HepG2 (cell line): Measurements from ENCODE around the gene LY6G5B. TPM values are rescaled to one million over a fixed set of nuclear protein-coding genes. Genes with fewer than 3 reads are reported as not detected.
A peak's percentile ranks its signal among the peaks of the same experiment; 100 is the strongest.

Experiments used
- ATRX ChIP-seq: sonication (generic); formaldehyde crosslinking; IDR thresholded peaks from 2 replicates; pipeline ENCODE4 v1.4.0; 2020; ENCODE audit warnings: missing genetic modification reagents, borderline replicate concordance
- HOXD1 ChIP-seq: sonication (generic); formaldehyde crosslinking; IDR thresholded peaks from 2 replicates; pipeline ENCODE4 v1.5.0; 2020; ENCODE audit warnings: missing genetic modification reagents
- IKZF1 ChIP-seq: fragments of 450-650 bp; IDR thresholded peaks from 2 replicates; pipeline ENCODE4 v1.7.1; 2016
- ISX ChIP-seq: sonication (generic); formaldehyde crosslinking; conservative IDR thresholded peaks from 2 replicates; pipeline ENCODE4 v1.5.0; 2020; ENCODE audit warnings: missing genetic modification reagents
- JARID2 ChIP-seq: sonication (generic); formaldehyde crosslinking; IDR thresholded peaks from 2 replicates; pipeline ENCODE4 v1.8.1; 2023; ENCODE audit warnings: missing genetic modification reagents, inconsistent platforms; ENCODE audit not compliant: insufficient replicate concordance
- NAIF1 ChIP-seq: sonication (generic); formaldehyde crosslinking; IDR thresholded peaks from 2 replicates; pipeline ENCODE4 v1.5.0; 2020; ENCODE audit warnings: mild to moderate bottlenecking, missing genetic modification reagents, borderline replicate concordance
- NR1H2 ChIP-seq: sonication (generic); formaldehyde crosslinking; IDR thresholded peaks from 2 replicates; pipeline ENCODE4 v1.8.1; 2022; ENCODE audit warnings: low read depth, missing genetic modification reagents, borderline replicate concordance
- TEAD3 ChIP-seq: optimal IDR thresholded peaks from 2 replicates; pipeline ENCODE3; 2016; ENCODE audit warnings: borderline replicate concordance
- THAP11 ChIP-seq: IDR thresholded peaks from 2 replicates; pipeline ENCODE4 v1.6.1; 2016; ENCODE audit warnings: missing biosample characterization, missing genetic modification reagents
- ZBTB40 ChIP-seq, 2 experiments: fragments of 450-650 bp in 1 of 2; sonication (generic) in 1 of 2; formaldehyde crosslinking in 1 of 2; IDR thresholded peaks; 2 replicates each; pipeline versions ENCODE4 v1.6.1 to v1.8.0; 2016 to 2022; ENCODE audit warnings: antibody characterized with exemption in 1 of 2, mild to moderate bottlenecking in 1 of 2, missing genetic modification reagents in 1 of 2
- ZEB1 ChIP-seq: IDR thresholded peaks from 2 replicates; pipeline ENCODE4 v1.6.1; 2012; ENCODE audit warnings: mild to moderate bottlenecking, low read depth, inconsistent platforms; ENCODE audit not compliant: insufficient replicate concordance
- ZKSCAN8 ChIP-seq: IDR thresholded peaks from 2 replicates; pipeline ENCODE4 v1.6.1; 2016; ENCODE audit warnings: borderline replicate concordance, missing genetic modification reagents, missing compliant biosample characterization
- ZNF44 ChIP-seq: sonication (generic); formaldehyde crosslinking; IDR thresholded peaks from 2 replicates; pipeline ENCODE4 v1.5.1; 2020; ENCODE audit warnings: mild to moderate bottlenecking, missing genetic modification reagents
- ZNF670 ChIP-seq: sonication (generic); formaldehyde crosslinking; IDR thresholded peaks from 2 replicates; pipeline ENCODE4 v1.8.0; 2022; ENCODE audit warnings: mild to moderate bottlenecking, missing genetic modification reagents, borderline replicate concordance
- ZNF780A ChIP-seq: sonication (generic); formaldehyde crosslinking; IDR thresholded peaks from 2 replicates; pipeline ENCODE4 v1.8.0; 2022; ENCODE audit warnings: mild to moderate bottlenecking, missing genetic modification reagents, moderate library complexity
- polyA plus RNA-seq, 8 experiments: library from polyadenylated mRNA; depleted of rRNA in 3 of 8; stranded (reverse) in 7 of 8; unstranded in 1 of 8; fragments of >200 nt; fragmentation: Illumina TruSeq in 4 of 8; extraction: Trizol in 4 of 8; gene quantifications; 2 replicates each; pipeline versions ENCODE4 v1.2.1 to v1.2.3, GENCODE V29; 2011 to 2016; ENCODE audit warnings: low read depth in 4 of 8, missing spikeins in 1 of 8, mixed read lengths in 1 of 8; ENCODE audit not compliant: insufficient read depth in 1 of 8
- total RNA-seq, 5 experiments: library from RNA; depleted of rRNA; stranded (reverse); fragments of >200 nt; fragmentation: Illumina TruSeq; extraction: Trizol; gene quantifications; 2 replicates each; pipeline ENCODE4 v1.2.3, GENCODE V29; 2016; ENCODE audit warnings: low read depth in 1 of 5
- TF ChIP-seq, protein P1 (sequence below): sonication (generic); formaldehyde crosslinking; IDR thresholded peaks from 2 replicates; pipeline ENCODE4 v1.8.0; 2022; ENCODE audit warnings: mild to moderate bottlenecking, missing genetic modification reagents; ENCODE audit not compliant: insufficient replicate concordance
- TF ChIP-seq, protein P2 (sequence below): sonication (generic); formaldehyde crosslinking; IDR thresholded peaks from 2 replicates; pipeline ENCODE4 v1.8.1; 2023; ENCODE audit warnings: mild to moderate bottlenecking, inconsistent platforms, moderate library complexity, missing genetic modification reagents, borderline replicate concordance

Gene LY6G5B
- total and polyA plus RNA-seq, 2 of the 13 experiments (the other 11 are each of a cell fraction or from before 2014, with no cell fraction given): 7.8 to 15.7 TPM

DNA sequence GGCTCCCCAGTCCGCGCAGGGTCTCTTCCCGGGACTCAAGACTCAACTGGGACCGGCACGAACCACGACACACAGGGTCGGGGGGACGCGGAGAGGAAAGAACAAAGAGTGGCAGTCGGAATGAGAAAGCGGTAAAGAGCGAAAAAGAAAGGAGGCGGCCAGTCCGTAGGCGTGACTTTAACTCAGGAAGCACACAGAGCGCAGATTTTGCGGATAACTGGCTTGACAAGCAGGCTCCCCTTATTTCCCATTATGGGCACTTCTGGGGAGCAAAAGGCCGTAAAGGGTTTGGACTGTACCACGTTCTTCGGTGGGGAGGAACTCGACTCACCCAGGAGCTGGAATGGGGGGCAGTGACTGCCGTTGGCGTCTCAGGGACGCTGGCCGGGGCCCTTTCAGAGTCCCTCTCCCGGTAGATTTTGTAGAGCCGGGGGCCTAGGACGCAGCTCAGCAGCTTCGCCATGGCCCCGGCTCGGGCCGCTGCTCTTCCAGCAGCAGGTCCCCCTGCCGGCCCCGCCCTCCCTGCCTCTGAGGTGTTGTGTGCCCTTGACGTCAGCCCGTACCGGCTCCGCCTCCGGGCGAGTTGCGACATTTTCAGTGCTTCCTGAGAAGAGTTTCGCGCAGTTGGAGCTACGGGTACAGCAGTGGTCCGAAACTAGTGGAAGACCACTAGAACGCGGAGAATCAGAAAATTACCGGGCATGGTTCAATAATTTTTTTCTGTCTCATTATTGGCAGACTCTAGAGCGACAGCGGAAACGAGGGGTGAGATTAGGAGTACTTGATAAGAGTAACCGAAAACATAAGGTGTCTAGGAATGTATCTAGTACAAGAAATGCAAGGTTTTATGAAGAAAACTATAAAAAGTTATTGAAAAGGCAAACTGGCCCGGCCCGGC, 33.3 kb downstream of the LY6G5B start, which contains the start of gene ABHD16A (continued):
- TF ChIP-seq ZBTB40 (IDR thresholded peaks at IDR 0.05): no peak
- TF ChIP-seq ZBTB40 (CRISPR knock-in tag; IDR thresholded peaks at IDR 0.05): no peak; the same call in 1 of the 2 replicates
- TF ChIP-seq ZNF44 (CRISPR knock-in tag): no peak
- no peak for TF ChIP-seq IKZF1
- TF ChIP-seq, protein P1, sequence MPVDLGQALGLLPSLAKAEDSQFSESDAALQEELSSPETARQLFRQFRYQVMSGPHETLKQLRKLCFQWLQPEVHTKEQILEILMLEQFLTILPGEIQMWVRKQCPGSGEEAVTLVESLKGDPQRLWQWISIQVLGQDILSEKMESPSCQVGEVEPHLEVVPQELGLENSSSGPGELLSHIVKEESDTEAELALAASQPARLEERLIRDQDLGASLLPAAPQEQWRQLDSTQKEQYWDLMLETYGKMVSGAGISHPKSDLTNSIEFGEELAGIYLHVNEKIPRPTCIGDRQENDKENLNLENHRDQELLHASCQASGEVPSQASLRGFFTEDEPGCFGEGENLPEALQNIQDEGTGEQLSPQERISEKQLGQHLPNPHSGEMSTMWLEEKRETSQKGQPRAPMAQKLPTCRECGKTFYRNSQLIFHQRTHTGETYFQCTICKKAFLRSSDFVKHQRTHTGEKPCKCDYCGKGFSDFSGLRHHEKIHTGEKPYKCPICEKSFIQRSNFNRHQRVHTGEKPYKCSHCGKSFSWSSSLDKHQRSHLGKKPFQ (CRISPR knock-in tag): peak; percentile 66
- TF ChIP-seq NR1H2: no peak
- TF ChIP-seq ATRX (CRISPR knock-in tag): no peak
- peak; percentile 93 for TF ChIP-seq THAP11 (CRISPR knock-in tag)
- TF ChIP-seq, protein P2, sequence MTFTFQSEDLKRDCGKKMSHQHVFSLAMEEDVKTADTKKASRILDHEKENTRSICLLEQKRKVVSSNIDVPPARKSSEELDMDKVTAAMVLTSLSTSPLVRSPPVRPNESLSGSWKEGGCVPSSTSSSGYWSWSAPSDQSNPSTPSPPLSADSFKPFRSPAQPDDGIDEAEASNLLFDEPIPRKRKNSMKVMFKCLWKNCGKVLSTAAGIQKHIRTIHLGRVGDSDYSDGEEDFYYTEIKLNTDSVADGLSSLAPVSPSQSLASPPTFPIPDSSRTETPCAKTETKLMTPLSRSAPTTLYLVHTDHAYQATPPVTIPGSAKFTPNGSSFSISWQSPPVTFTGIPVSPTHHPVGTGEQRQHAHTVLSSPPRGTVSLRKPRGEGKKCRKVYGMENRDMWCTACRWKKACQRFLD (CRISPR knock-in tag): no peak
- TF ChIP-seq JARID2 (CRISPR knock-in tag): peak; percentile 65
- TF ChIP-seq ZKSCAN8 (CRISPR knock-in tag): peak; percentile 79; the same call in 1 of the 2 replicates
- 0 out of 2 replicates have a peak, but pooled peaks have one; percentile 69 for TF ChIP-seq ISX
- peak; percentile 94 for TF ChIP-seq ZNF670
- TF ChIP-seq ZEB1: no peak
- TF ChIP-seq ZNF780A (CRISPR knock-in tag): no peak
- TF ChIP-seq TEAD3 (CRISPR knock-in tag): peak; percentile 45
- no peak for TF ChIP-seq HOXD1 (CRISPR knock-in tag)
- peak; percentile 95 for TF ChIP-seq NAIF1 (CRISPR knock-in tag)
